Measurements from ENCODE around the gene TP63.

TP63 gene

DNA sequence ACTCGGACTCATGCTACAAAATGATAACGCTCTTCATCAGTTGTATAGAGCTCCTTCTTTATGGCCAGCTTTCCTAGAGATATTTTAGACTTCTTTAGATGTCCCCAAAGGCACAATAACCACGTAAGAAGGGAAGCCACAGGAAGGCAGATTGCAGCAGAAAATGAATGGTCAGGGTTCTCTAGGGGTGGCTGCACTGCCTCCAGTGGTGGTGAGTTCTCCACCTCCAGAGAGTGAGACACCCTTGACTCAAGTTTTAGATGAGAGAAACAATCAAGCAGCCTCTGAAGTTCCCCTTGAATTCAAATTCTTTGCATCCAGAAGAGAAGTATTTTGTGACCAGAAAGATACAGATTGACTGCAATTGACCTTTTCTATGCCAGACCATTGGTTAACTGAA, 191.5 kb downstream of the TP63 start:
- Histone ChIP-seq H3K9me3 (ENCODE audit: control insufficient read depth, low read length) (no peaks in the 10 kb centered on the region), H3K4me3 (ENCODE audit: insufficient read depth, low read depth, low read length) (no peak overlapping the region), H3K4me1 (ENCODE audit: control insufficient read depth, insufficient read depth, low read length) (peaks cover 7% of the 10 kb centered on the region), H3K27me3 (ENCODE audit: control insufficient read depth, insufficient read depth, low read length, poor library complexity, severe bottlenecking) (peaks cover 3% of the 10 kb centered on the region), H3K27ac (ENCODE audit: insufficient read depth, low read depth, low read length, poor library complexity, severe bottlenecking) (no peak overlapping the region), H3K36me3 (ENCODE audit: control insufficient read depth, insufficient read depth, low read length) (no peaks in the 10 kb centered on the region)
- 81 to 89% methylated on average over 3 of the region's 3 CpGs for WGBS, 2 experiments

DNA sequence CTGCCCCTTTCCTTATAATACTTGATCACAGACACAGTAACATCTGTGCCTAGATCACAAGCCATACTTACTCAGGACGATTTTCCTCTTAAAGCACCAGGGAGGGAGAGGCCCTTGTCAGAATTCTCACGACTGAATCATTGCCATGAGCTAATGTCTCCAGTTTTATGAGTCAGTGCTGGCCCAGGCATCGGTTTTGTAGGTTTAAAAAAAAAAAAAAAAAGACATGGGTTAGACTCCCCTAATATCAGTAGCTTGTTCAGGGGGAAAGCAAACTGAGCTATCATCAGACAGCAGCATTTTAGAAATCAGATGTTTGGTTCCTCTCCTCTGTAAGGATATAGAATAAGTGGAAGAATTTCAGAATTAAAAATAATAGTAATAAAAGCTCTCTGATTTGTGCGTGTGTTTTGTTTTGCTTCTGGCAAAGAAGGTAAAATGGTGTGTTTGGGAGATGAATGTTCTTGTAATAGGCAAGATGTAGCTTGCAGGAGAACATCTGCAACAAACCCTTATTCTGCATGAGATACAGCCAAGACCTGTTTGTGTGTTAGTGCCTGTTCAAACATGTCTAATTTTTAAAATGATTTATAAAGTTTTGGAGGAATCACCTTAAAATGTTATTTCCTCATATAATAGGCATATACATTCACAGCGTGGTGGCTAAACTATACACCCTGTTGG, 193.6 kb downstream of the TP63 start:
- WGBS, 2 experiments: 68 to 89% methylated on average over 5 of the region's 5 CpGs
- peaks cover 3% of the 10 kb centered on the region for H3K27me3 ChIP-seq (ENCODE audit: control insufficient read depth, insufficient read depth, low read length, poor library complexity, severe bottlenecking)
- peaks cover 7% of the 10 kb centered on the region for H3K4me1 ChIP-seq (ENCODE audit: control insufficient read depth, insufficient read depth, low read length)
- H3K9me3 ChIP-seq (ENCODE audit: control insufficient read depth, low read length): no peaks in the 10 kb centered on the region
- H3K36me3 ChIP-seq (ENCODE audit: control insufficient read depth, insufficient read depth, low read length): no peaks in the 10 kb centered on the region
- no peak overlapping the region for H3K27ac ChIP-seq (ENCODE audit: insufficient read depth, low read depth, low read length, poor library complexity, severe bottlenecking)
- H3K4me3 ChIP-seq (ENCODE audit: insufficient read depth, low read depth, low read length): no peak overlapping the region

DNA sequence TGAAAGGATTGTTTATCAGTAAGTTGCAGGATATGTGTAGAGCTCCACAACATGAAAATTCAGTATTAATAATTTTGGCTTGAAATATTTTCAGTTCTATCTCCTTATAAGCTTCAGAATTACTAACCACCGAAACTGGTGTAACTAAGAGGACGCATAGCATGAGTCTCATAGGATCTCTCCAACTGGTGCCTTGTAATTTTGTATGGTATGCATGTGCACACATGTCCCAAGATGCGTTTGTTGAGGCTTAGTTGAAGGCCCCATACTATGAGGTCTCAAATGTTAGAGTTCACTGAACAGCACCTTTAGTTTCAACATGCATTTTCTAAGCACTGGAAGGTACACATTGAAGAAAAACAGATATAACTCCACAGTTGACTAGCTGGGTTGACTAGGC, 195.4 kb downstream of the TP63 start:
- Histone ChIP-seq H3K9me3 (ENCODE audit: control insufficient read depth, low read length) (no peaks in the 10 kb centered on the region), H3K4me1 (ENCODE audit: control insufficient read depth, insufficient read depth, low read length) (no peaks in the 10 kb centered on the region), H3K4me3 (ENCODE audit: insufficient read depth, low read depth, low read length) (no peak overlapping the region), H3K27me3 (ENCODE audit: control insufficient read depth, insufficient read depth, low read length, poor library complexity, severe bottlenecking) (peaks cover 3% of the 10 kb centered on the region), H3K36me3 (ENCODE audit: control insufficient read depth, insufficient read depth, low read length) (no peaks in the 10 kb centered on the region), H3K27ac (ENCODE audit: insufficient read depth, low read depth, low read length, poor library complexity, severe bottlenecking) (no peak overlapping the region)
- 96 to 99% methylated on average over 3 of the region's 3 CpGs for WGBS, 2 experiments

DNA sequence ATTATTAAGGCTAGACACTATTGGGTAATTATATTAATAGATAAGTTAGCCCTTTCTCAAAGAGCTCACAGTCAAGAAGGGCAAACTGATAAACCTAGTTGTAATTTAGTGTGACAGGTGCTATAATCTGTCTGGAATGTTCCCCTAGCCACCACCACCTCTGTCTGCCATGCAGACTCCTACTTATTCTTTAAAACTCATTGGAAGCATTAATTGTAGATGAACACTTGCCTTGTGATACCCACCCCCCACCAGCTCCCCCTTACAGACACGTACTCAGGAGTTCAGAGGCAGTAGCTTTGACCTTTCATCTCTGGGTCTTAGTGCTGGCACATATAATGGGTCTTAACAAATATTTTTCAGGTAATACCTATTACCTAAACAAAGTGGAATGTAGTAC, 195.9 kb downstream of the TP63 start:
- Histone ChIP-seq H3K9me3 (ENCODE audit: control insufficient read depth, low read length) (no peaks in the 10 kb centered on the region), H3K4me1 (ENCODE audit: control insufficient read depth, insufficient read depth, low read length) (no peaks in the 10 kb centered on the region), H3K36me3 (ENCODE audit: control insufficient read depth, insufficient read depth, low read length) (no peaks in the 10 kb centered on the region), H3K4me3 (ENCODE audit: insufficient read depth, low read depth, low read length) (no peak overlapping the region), H3K27me3 (ENCODE audit: control insufficient read depth, insufficient read depth, low read length, poor library complexity, severe bottlenecking) (peaks cover 3% of the 10 kb centered on the region), H3K27ac (ENCODE audit: insufficient read depth, low read depth, low read length, poor library complexity, severe bottlenecking) (no peak overlapping the region)
- 67 to 100% methylated on average over 1 of the region's 1 CpG for WGBS, 2 experiments

DNA sequence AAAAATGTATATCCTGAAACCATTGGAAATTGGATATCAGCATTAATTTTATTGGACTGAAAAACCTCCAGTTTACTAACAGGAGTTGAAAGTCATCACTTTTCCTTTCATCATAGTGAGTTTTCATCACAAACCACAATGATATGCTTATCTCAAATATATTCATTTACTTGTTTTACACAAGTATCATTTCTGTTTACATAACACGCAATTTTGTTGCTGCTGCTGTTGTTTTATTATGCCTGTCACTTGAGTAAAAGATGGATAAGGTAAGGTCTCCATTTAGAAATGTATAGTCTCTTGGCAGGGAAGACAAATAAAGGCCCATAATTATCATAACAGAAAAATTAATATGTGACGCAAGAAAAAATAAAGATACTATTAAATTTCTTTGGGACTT, 199.2 kb downstream of the TP63 start:
- Histone ChIP-seq H3K27ac (ENCODE audit: insufficient read depth, low read depth, low read length, poor library complexity, severe bottlenecking) (no peak overlapping the region), H3K36me3 (ENCODE audit: control insufficient read depth, insufficient read depth, low read length) (no peaks in the 10 kb centered on the region), H3K9me3 (ENCODE audit: control insufficient read depth, low read length) (no peaks in the 10 kb centered on the region), H3K4me1 (ENCODE audit: control insufficient read depth, insufficient read depth, low read length) (no peaks in the 10 kb centered on the region), H3K4me3 (ENCODE audit: insufficient read depth, low read depth, low read length) (no peak overlapping the region), H3K27me3 (ENCODE audit: control insufficient read depth, insufficient read depth, low read length, poor library complexity, severe bottlenecking) (no peaks in the 10 kb centered on the region)
- 100% methylated on average over 1 of the region's 2 CpGs; no CpG with 5 or more reads in 1 of the 2 experiments for WGBS, 2 experiments

DNA sequence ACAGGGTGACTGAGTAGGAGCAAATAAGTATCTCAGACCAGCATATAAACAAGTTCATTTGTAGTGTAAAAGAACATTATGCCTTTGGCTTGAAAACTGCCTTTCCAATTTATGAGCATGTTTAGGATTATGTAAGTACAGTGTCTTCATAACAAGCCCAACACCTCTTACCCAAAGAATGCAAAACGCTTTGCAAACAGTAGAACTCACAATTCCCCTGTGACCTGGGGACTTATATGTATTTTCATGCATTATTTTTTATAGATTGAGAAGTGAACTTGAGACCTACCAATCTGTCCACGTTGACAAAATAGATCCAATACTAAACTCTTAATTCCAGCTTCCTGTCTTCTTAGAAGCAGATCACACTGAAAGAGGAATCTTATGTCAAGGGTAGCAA, 202.1 kb downstream of the TP63 start:
- 75% methylated on average over 1 of the region's 2 CpGs; no CpG with 5 or more reads in 1 of the 2 experiments for WGBS, 2 experiments
- Histone ChIP-seq H3K9me3 (ENCODE audit: control insufficient read depth, low read length) (no peaks in the 10 kb centered on the region), H3K4me3 (ENCODE audit: insufficient read depth, low read depth, low read length) (no peak overlapping the region), H3K27ac (ENCODE audit: insufficient read depth, low read depth, low read length, poor library complexity, severe bottlenecking) (no peak overlapping the region), H3K27me3 (ENCODE audit: control insufficient read depth, insufficient read depth, low read length, poor library complexity, severe bottlenecking) (no peaks in the 10 kb centered on the region), H3K36me3 (ENCODE audit: control insufficient read depth, insufficient read depth, low read length) (no peaks in the 10 kb centered on the region), H3K4me1 (ENCODE audit: control insufficient read depth, insufficient read depth, low read length) (no peaks in the 10 kb centered on the region)

DNA sequence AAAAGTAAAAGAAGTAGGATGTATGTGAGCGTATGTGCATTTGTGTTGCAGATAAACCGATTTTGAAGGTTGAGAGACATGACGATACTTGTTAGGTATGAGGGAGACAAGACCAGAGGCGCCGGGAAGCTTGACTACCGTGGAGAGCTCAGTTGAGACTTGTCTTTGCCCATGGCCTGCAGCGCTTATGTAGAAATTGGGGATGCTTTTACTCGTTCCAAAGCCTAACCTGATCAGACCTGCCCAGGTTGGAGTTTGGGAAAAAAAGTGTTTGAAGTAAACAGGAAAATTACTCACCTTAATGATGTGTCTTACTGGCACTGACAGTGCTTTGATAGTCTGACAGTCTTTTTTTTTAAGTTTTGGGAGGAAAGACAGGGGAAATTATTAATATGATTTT, 202.8 kb downstream of the TP63 start:
- no peaks in the 10 kb centered on the region for H3K36me3 ChIP-seq (ENCODE audit: control insufficient read depth, insufficient read depth, low read length)
- H3K4me3 ChIP-seq (ENCODE audit: insufficient read depth, low read depth, low read length): no peak overlapping the region
- no peaks in the 10 kb centered on the region for H3K9me3 ChIP-seq (ENCODE audit: control insufficient read depth, low read length)
- no peak overlapping the region for H3K27ac ChIP-seq (ENCODE audit: insufficient read depth, low read depth, low read length, poor library complexity, severe bottlenecking)
- no peaks in the 10 kb centered on the region for H3K4me1 ChIP-seq (ENCODE audit: control insufficient read depth, insufficient read depth, low read length)
- 91 to 93% methylated on average over 8 of the region's 8 CpGs for WGBS, 2 experiments
- no peaks in the 10 kb centered on the region for H3K27me3 ChIP-seq (ENCODE audit: control insufficient read depth, insufficient read depth, low read length, poor library complexity, severe bottlenecking)

DNA sequence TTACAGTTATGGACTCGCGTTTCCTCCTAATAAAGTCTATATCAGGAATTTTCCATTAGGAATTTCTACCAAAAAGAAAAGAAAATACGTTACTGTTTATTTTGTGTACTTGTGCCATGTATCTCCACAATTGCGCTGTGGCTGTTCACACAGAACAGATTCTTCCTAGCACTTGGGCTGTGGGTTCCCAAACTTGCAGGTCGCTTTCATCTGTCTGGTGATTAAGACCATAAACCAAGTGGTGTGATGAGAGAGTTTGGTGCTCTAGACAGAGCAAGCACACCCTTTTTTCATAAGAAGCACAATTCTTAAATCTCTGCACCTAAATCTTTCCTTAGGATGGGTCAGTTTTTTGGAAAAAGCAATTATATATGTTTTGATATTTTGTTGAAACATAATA, 203.3 kb downstream of the TP63 start:
- Histone ChIP-seq H3K4me3 (ENCODE audit: insufficient read depth, low read depth, low read length) (no peak overlapping the region), H3K27ac (ENCODE audit: insufficient read depth, low read depth, low read length, poor library complexity, severe bottlenecking) (no peak overlapping the region), H3K9me3 (ENCODE audit: control insufficient read depth, low read length) (no peaks in the 10 kb centered on the region), H3K36me3 (ENCODE audit: control insufficient read depth, insufficient read depth, low read length) (no peaks in the 10 kb centered on the region), H3K27me3 (ENCODE audit: control insufficient read depth, insufficient read depth, low read length, poor library complexity, severe bottlenecking) (no peaks in the 10 kb centered on the region), H3K4me1 (ENCODE audit: control insufficient read depth, insufficient read depth, low read length) (no peaks in the 10 kb centered on the region)
- WGBS, 2 experiments: 93 to 98% methylated on average over 4 to 5 of the region's 5 CpGs

DNA sequence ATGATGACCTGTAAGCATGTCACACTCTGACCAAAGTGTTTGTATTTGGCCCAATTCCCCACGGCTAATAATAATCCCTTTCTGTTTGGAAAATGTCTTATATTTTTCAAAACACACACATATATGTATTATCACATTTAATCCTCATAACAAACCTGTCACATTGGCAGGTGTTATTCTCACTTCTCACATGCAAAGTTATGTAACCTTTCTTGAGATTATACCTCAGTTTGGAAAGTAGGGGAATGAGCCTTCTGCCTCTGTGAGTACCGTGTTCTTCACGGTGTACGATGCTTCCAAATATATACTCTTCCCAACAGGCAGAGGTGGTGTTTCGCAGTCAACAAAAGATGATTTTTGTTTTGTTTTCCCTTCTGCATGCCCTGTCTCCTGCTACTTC, 205.6 kb downstream of the TP63 start:
- no peak overlapping the region for H3K27ac ChIP-seq (ENCODE audit: insufficient read depth, low read depth, low read length, poor library complexity, severe bottlenecking)
- WGBS, 2 experiments: 76 to 77% methylated on average over 5 of the region's 5 CpGs
- no peaks in the 10 kb centered on the region for H3K4me1 ChIP-seq (ENCODE audit: control insufficient read depth, insufficient read depth, low read length)
- H3K9me3 ChIP-seq (ENCODE audit: control insufficient read depth, low read length): no peaks in the 10 kb centered on the region
- no peaks in the 10 kb centered on the region for H3K27me3 ChIP-seq (ENCODE audit: control insufficient read depth, insufficient read depth, low read length, poor library complexity, severe bottlenecking)
- no peak overlapping the region for H3K4me3 ChIP-seq (ENCODE audit: insufficient read depth, low read depth, low read length)
- no peaks in the 10 kb centered on the region for H3K36me3 ChIP-seq (ENCODE audit: control insufficient read depth, insufficient read depth, low read length)

DNA sequence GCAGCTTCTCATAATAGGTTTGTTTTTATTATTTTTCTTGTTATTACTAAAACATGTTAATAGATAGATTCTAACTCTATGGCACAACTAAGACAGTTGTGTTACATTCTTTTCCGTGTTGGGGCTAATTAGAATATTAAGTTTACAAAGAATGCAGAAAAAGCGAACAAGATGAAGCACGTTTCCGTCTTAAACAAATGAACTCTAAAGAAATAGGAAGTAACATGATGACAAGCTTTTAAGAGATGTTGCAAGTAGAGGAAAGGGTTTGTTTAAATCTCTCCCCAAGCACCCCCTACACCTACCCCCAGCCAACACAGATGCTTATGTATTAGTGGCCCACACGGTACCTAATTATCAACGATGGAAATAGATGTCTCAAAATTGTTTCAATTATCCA, 207.1 kb downstream of the TP63 start:
- Histone ChIP-seq H3K27ac (ENCODE audit: insufficient read depth, low read depth, low read length, poor library complexity, severe bottlenecking) (no peak overlapping the region), H3K27me3 (ENCODE audit: control insufficient read depth, insufficient read depth, low read length, poor library complexity, severe bottlenecking) (no peaks in the 10 kb centered on the region), H3K4me3 (ENCODE audit: insufficient read depth, low read depth, low read length) (no peak overlapping the region), H3K4me1 (ENCODE audit: control insufficient read depth, insufficient read depth, low read length) (no peaks in the 10 kb centered on the region), H3K9me3 (ENCODE audit: control insufficient read depth, low read length) (no peaks in the 10 kb centered on the region), H3K36me3 (ENCODE audit: control insufficient read depth, insufficient read depth, low read length) (no peaks in the 10 kb centered on the region)
- WGBS, 2 experiments: 89 to 94% methylated on average over 6 of the region's 6 CpGs

DNA sequence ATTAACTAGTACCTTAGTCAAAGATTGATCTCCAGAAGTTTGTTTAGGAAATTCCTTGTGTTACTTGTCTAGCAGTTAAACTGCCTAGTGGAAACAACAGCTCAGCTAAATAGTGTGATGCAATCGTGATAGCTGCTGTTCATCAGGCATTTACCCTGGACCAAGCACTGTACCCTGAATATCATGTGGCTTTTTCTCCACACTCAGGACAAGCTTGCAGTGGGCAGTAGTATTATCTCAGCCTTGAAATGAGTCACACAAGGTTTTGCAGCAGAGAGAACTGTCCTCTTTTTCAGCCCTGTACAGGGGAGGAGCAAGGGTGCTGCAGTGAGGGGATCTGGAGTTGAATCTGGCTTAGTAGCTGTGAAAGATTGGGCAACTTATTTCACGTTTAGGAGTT, 208.4 kb downstream of the TP63 start:
- no peaks in the 10 kb centered on the region for H3K4me1 ChIP-seq (ENCODE audit: control insufficient read depth, insufficient read depth, low read length)
- no peak overlapping the region for H3K27ac ChIP-seq (ENCODE audit: insufficient read depth, low read depth, low read length, poor library complexity, severe bottlenecking)
- no peaks in the 10 kb centered on the region for H3K27me3 ChIP-seq (ENCODE audit: control insufficient read depth, insufficient read depth, low read length, poor library complexity, severe bottlenecking)
- H3K4me3 ChIP-seq (ENCODE audit: insufficient read depth, low read depth, low read length): no peak overlapping the region
- 86 to 90% methylated on average over 2 of the region's 2 CpGs for whole genome bisulfite sequencing, 2 experiments
- no peaks in the 10 kb centered on the region for H3K9me3 ChIP-seq (ENCODE audit: control insufficient read depth, low read length)
- no peaks in the 10 kb centered on the region for H3K36me3 ChIP-seq (ENCODE audit: control insufficient read depth, insufficient read depth, low read length)

Data from ectodermal cell (in vitro differentiated cells).